Spleen (tissue), 11 donors: ENCODE results near the gene CDH13. TPM values are rescaled to one million over a fixed set of nuclear protein-coding genes. Genes with fewer than 3 reads are reported as not detected.

Experiments
- DNase-seq: peaks from one replicate; pipeline ENCODE4 v3.0.0-alpha.2; 2020
- H3K27ac ChIP-seq, 8 donors: fragments of 200-600 bp; sonication (generic) in 7 of 8; 1 replicate in 4 of 8; 2 replicates in 4 of 8; pipeline versions ENCODE4 v1.5.0 to v1.8.0; 2016 to 2021; ENCODE audit warnings: inconsistent platforms in 4 of 8, mild to moderate bottlenecking in 4 of 8, moderate library complexity in 1 of 8
- H3K27me3 ChIP-seq, 7 donors: fragments of 200-600 bp; sonication (generic) in 6 of 7; replicated peaks in 1 of 7; 1 replicate in 4 of 7; 2 replicates in 3 of 7; pipeline versions ENCODE4 v1.5.0 to v1.8.0; 2016 to 2021; ENCODE audit warnings: inconsistent platforms in 3 of 7, mild to moderate bottlenecking in 1 of 7
- H3K36me3 ChIP-seq, 6 donors: fragments of 200-600 bp; sonication (generic) in 5 of 6; 1 replicate in 4 of 6; 2 replicates in 2 of 6; pipeline versions ENCODE4 v1.5.0 to v1.8.0; 2016 to 2021; ENCODE audit warnings: inconsistent platforms in 2 of 6
- H3K4me1 ChIP-seq, 6 donors: fragments of 200-600 bp; sonication (generic) in 5 of 6; 1 replicate in 3 of 6; 2 replicates in 3 of 6; pipeline versions ENCODE4 v1.5.0 to v1.8.0; 2016 to 2021; ENCODE audit warnings: inconsistent platforms in 3 of 6
- H3K4me3 ChIP-seq, 8 donors: fragments of 200-600 bp; sonication (generic) in 7 of 8; 1 replicate in 4 of 8; 2 replicates in 4 of 8; pipeline versions ENCODE4 v1.5.0 to v1.8.0; 2016 to 2021; ENCODE audit warnings: inconsistent platforms in 4 of 8, mild to moderate bottlenecking in 4 of 8, moderate library complexity in 2 of 8
- H3K9me3 ChIP-seq, 8 donors: fragments of 200-600 bp; sonication (generic) in 7 of 8; 1 replicate in 4 of 8; 2 replicates in 4 of 8; pipeline versions ENCODE4 v1.5.0 to v1.8.0; 2016 to 2021; ENCODE audit warnings: inconsistent platforms in 4 of 8
- CTCF ChIP-seq, 11 experiments: fragments of 200-600 bp in 7 of 11; fragments of 450-650 bp in 4 of 11; sonication (generic) in 4 of 11; IDR thresholded peaks in 8 of 11; conservative IDR thresholded peaks in 3 of 11; 1 replicate in 7 of 11; 2 replicates in 4 of 11; pipeline versions ENCODE4 v1.4.0 to v1.8.0; 2016 to 2021; ENCODE audit warnings: antibody characterized with exemption in 11 of 11, inconsistent platforms in 4 of 11, mild to moderate bottlenecking in 1 of 11
- POLR2A ChIP-seq, 3 donors: fragments of 450-650 bp; IDR thresholded peaks; one replicate each; pipeline ENCODE4 v1.5.1; 2017; ENCODE audit warnings: antibody characterized with exemption in 3 of 3, mild to moderate bottlenecking in 1 of 3
- POLR2AphosphoS5 ChIP-seq, 3 donors: sonication (generic); formaldehyde crosslinking; IDR thresholded peaks; one replicate each; pipeline ENCODE4 v1.5.1; 2017; ENCODE audit warnings: antibody characterized with exemption in 3 of 3
- WGBS, 5 donors: extraction: QIAGEN DNeasy Blood & Tissue Kit in 3 of 5; methylation state at CpG; one replicate each; pipeline versions ENCODE4 v1.1.5 to v1.1.7; 2013 to 2018; 5-methylcytosine and 5-hydroxymethylcytosine counted together
- intact Hi-C: fragments of 100-400 bp; cut with DNase I; formaldehyde crosslinking; loops from one replicate; pipeline ENCODE4 v1.15.0; 2023; ENCODE audit warnings: low total_unique reads
- polyA plus RNA-seq, 3 donors: library from polyadenylated mRNA; stranded (reverse); fragments of 200-250 nt; gene quantifications; one replicate each; pipeline ENCODE4 v1.2.1, GENCODE V29; 2013
- total RNA-seq, 7 donors: library from RNA; depleted of rRNA in 3 of 7; stranded (reverse); fragments of >200 nt in 3 of 7; fragmentation: NEBNext Ultra II Directional in 4 of 7; extraction: Animal tissue kit (Norgen Biotek cat#: 25700) in 4 of 7; gene quantifications; one replicate each; pipeline versions ENCODE4 v1.1.0 to v1.2.1, GENCODE V29; 2016 to 2021
- donor health status: healthy with polysubstance abuse.
- donor health status: DM: no; HTN: no; CAD: no; lungs with moderate emphysema.
- donor health status: DM: no; HTN: no; CAD: no.
- donor health status: Bipolar disorder and iron deficiency.
- donor health status: healthy.
- donor health status: DM: no; HTN: no; CAD: no.
- donor health status: DM: yes; HTN: yes; CAD: no.

Gene CDH13
- total and polyA plus RNA-seq, 10 donors = 0.13 to 4.6 (median 1.1) TPM

- Histone ChIP-seq H3K36me3 (no peaks in the 10 kb centered on the region), H3K9me3 (no peaks in the 10 kb centered on the region), H3K27me3 (peaks cover 0 to 27% (median 0%) of the 10 kb centered on the region in 7 donors), H3K4me1 (peaks cover 5 to 43% (median 32%) of the 10 kb centered on the region in 6 donors), H3K4me3 (no peak overlapping the region), H3K27ac (no peak overlapping the region)
- TF ChIP-seq POLR2AphosphoS5 (IDR thresholded peaks at IDR 0.05) = no peak
- TF ChIP-seq POLR2A (IDR thresholded peaks at IDR 0.05) = no peak
- no peak for TF ChIP-seq CTCF (IDR thresholded peaks at IDR 0.05 in 8 of 11, conservative IDR thresholded peaks at IDR 0.05 in 3 of 11)
- intact Hi-C loops = no loop called here
- 19 to 43% (median 37%) methylated on average over 1 of the region's 1 CpG for WGBS, 5 donors
- DNase-seq = no peak
These were observed 31.0 kb downstream of the CDH13 start for GRCh38 chr16:82657786-82658185.

GRCh38 chr16:82658796-82659195 lies 32.0 kb downstream of the CDH13 start:
- intact Hi-C loops = no loop called here
- H3K36me3 ChIP-seq = no peaks in the 10 kb centered on the region
- H3K27ac ChIP-seq = no peak overlapping the region
- WGBS, 5 donors = 81 to 93% (median 84%) methylated on average over 2 of the region's 2 CpGs
- peaks cover 0 to 33% (median 22%) of the 10 kb centered on the region in 6 donors for H3K4me1 ChIP-seq
- H3K27me3 ChIP-seq = peaks cover 0 to 20% (median 0%) of the 10 kb centered on the region in 7 donors
- H3K4me3 ChIP-seq = no peak overlapping the region
- DNase-seq = no peak
- no peaks in the 10 kb centered on the region for H3K9me3 ChIP-seq
- no peak for TF ChIP-seq CTCF (IDR thresholded peaks at IDR 0.05 in 8 of 11, conservative IDR thresholded peaks at IDR 0.05 in 3 of 11)
- TF ChIP-seq POLR2AphosphoS5 (IDR thresholded peaks at IDR 0.05) = no peak
- TF ChIP-seq POLR2A (IDR thresholded peaks at IDR 0.05) = no peak

GRCh38 chr16:82660075-82660645 lies 33.4 kb downstream of the CDH13 start:
- Histone ChIP-seq H3K4me3 (no peak overlapping the region), H3K27ac (no peak overlapping the region), H3K4me1 (peaks cover 0 to 19% (median 9%) of the 10 kb centered on the region in 6 donors), H3K36me3 (no peaks in the 10 kb centered on the region), H3K9me3 (no peaks in the 10 kb centered on the region), H3K27me3 (peaks cover 0 to 18% (median 0%) of the 10 kb centered on the region in 7 donors)
- 59 to 70% (median 64%) methylated on average over 8 of the region's 8 CpGs for WGBS, 5 donors
- DNase-seq = no peak
- TF ChIP-seq POLR2AphosphoS5 (IDR thresholded peaks at IDR 0.05) = no peak
- TF ChIP-seq POLR2A (IDR thresholded peaks at IDR 0.05) = no peak
- no peak for TF ChIP-seq CTCF (IDR thresholded peaks at IDR 0.05 in 8 of 11, conservative IDR thresholded peaks at IDR 0.05 in 3 of 11)
- intact Hi-C loops = no loop called here

GRCh38 chr16:82660966-82661365 lies 34.2 kb downstream of the CDH13 start:
- peaks cover 0 to 11% (median 2%) of the 10 kb centered on the region in 6 donors for H3K4me1 ChIP-seq
- DNase-seq = no peak
- intact Hi-C loops = no loop called here
- 67 to 74% (median 73%) methylated on average over 7 of the region's 7 CpGs for WGBS, 5 donors
- H3K36me3 ChIP-seq = no peaks in the 10 kb centered on the region
- peaks cover 0 to 18% (median 0%) of the 10 kb centered on the region in 7 donors for H3K27me3 ChIP-seq
- TF ChIP-seq POLR2AphosphoS5 (IDR thresholded peaks at IDR 0.05) (no peak), POLR2A (IDR thresholded peaks at IDR 0.05) (no peak), CTCF (IDR thresholded peaks at IDR 0.05 in 8 of 11, conservative IDR thresholded peaks at IDR 0.05 in 3 of 11) (no peak)
- no peak overlapping the region for H3K27ac ChIP-seq
- no peaks in the 10 kb centered on the region for H3K9me3 ChIP-seq
- H3K4me3 ChIP-seq = no peak overlapping the region
